ENCODE measurements around the gene ACAD11. TPM values are rescaled to one million over a fixed set of nuclear protein-coding genes. Genes with fewer than 3 reads are reported as not detected.
"Not testable (repeated sequence)": the region's sequence is repeated elsewhere in the genome, so short reads cannot be mapped to it uniquely, and the experiment has no call there.

Gene ACAD11
- total RNA-seq, 2 donors from 2014 or later, result 5.2 to 9.2 TPM

DNA sequence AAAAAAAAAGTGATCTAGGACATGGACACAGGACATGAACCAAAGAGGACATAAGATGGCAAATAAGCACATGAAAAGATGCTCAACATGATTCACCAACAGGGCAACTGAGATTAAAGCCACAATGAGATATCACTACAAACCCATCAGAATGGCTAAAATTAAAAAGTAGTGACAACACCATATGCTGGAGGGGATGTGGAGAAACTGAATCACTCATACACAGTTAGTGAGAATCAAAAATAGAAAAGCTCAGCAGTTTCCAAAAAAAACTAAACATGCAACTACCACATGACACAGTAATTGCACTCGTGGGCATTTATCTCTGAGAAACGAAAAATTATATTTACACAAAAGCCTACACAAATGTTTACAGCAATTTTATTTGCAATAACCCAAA, 90.5 kb downstream of the ACAD11 start:
- DNase-seq, result no peak
- ATAC-seq, result no peak

DNA sequence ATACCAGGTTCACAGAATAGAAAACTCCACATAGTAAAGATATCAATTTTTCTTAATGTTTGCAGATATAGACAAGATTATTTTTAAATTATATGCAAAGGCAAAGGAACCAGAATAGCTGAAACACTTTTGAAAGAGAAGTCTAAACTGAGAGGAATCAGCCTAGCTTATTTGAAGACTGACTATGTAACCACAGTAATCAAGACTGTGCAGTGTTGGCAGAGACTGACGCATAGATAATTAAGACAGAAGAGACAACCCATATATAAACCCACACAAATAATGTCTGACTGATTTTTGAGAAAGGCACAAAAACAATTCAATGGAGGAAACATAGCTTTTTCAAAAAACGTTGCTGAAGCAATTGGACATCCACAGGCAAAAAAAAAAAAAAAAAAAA, 91.2 kb downstream of the ACAD11 start:
- DNase-seq, result no peak
- intact Hi-C loops (cut with DNase I, micrococcal nuclease), result no loop called here
- ATAC-seq, result no peak

More for the DNA sequence above, 90.5 kb downstream of the ACAD11 start:
- intact Hi-C loops (cut with DNase I, micrococcal nuclease), result no loop called here

DNA sequence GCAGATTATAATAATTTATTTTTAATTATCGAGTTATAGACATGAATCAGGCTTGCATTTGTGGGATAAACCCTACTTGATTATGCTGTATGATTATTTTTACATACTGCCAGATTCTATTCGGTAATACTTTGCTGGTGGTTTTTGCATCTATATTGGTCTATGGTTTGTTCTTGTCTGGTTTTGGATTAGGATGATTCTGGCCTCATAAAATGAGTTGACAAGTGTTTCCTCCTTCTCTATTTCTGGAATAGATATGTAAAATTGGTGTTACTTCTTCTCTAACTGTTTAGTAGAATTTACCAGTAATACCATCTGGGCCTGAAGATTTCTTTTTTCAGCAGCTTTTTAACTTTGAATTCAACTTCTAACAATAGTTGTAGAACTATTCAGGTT, 95.5 kb downstream of the ACAD11 start:
- intact Hi-C loops (cut with DNase I, micrococcal nuclease), result no loop called here
- no peak for ATAC-seq
- DNase-seq, result no peak

DNA sequence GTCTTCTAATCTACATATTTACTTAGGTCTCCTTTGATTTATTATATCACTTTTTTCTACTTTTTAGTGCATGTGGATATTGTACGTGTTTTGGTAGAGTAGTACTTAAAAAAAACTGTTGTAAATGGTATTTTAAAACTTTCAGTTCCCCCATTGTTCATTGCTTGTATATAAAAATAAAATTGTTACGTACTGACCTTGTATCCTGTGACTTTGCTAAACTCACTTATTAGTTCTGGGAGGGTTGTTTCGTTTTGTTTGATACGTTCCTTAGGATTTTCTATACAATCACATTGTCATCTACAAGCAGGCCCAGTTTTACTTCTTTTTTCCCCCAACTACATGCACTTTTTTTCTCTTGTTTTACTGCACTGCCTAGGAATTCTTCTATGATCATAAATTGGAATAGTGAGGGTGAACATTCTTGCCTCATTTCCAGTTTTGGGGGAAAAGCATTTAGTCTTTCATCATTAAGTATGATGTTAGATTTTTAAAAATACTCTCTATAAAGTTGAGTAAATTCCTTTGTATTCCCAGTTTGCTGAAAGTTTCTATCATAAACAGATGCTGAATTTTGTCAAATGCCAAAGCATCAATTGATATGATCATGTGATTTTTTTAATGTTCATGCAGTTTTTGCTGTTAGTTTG, 96.1 kb downstream of the ACAD11 start:
- DNase-seq, result no peak
- ATAC-seq, result no peak
- intact Hi-C loops (cut with DNase I, micrococcal nuclease), result no loop called here

DNA sequence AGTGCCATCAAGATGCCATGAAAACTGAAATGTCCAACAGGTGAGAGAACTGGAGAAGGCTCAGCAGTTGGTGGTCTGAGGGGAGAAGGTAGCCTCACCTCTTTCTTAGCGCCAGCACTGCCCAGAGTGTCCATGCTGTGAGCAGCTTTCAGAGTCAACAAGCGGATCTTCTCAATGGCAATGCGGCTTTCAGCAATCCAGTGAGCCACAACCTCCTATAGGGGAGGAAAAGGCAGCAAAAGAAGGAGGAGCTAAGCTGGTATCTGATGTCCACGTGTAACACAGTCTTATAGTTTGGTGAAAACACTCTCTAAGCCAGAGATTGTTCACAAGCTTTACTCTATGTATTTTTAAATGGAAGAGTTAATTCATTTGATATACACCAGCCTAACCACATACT, 98.6 kb downstream of the ACAD11 start:
- DNase-seq (no peak), ATAC-seq (no peak)
- intact Hi-C loops (cut with DNase I, micrococcal nuclease), result no loop called here

DNA sequence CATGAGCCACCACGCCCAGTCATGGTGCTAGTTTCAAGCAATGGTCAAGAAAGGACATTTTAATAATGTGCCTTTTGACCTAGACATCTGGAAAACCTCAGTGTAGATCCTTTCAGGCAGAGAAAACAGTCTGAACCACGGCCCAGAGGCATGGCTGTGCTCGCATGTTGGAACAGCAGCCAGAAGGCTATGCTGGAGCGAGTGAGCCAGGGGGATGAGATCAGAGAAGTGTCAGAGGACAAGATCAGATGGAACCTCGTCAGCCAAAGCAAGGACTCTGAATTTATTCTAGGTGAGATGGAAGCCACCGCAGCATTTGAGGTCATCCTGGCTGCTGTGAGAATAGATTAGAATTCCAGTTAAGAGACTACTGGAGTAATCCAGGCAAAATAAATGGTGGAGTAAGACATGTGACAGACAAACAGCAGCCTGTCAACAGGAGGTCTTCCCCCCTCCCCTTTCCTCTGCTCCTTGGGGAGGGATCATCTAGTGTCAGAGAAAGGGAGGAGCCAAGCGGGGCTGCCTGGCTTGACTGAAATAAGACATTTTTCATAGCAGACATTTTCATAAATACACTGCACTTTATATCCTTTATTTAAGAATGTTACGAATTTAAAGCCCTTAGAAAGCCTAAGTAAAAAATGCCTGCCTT, 103.0 kb downstream of the ACAD11 start:
- DNase-seq (peak in 1 of 2 donors; percentile 28), ATAC-seq (no peak)
- intact Hi-C loops (cut with DNase I, micrococcal nuclease), result no loop called here

DNA sequence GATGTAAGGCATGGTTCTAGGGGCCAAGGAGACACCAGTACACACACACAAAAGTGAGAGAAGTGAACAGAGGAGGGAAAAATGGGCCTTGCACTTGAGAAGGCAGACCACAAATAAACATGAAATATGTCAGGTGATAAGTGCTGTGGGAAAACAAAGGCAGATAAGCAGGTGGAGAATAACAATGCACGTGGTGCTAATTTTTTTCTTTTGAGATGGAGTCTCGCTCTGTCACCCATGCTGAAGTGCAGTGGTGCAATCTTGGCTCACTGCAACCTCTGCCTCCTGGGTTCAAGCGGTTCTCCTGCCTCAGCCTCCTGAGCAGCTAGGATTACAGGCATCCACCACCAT, 103.6 kb downstream of the ACAD11 start:
- intact Hi-C loops (cut with DNase I, micrococcal nuclease); DNase-seq; ATAC-seq: not testable (repeated sequence)

DNA sequence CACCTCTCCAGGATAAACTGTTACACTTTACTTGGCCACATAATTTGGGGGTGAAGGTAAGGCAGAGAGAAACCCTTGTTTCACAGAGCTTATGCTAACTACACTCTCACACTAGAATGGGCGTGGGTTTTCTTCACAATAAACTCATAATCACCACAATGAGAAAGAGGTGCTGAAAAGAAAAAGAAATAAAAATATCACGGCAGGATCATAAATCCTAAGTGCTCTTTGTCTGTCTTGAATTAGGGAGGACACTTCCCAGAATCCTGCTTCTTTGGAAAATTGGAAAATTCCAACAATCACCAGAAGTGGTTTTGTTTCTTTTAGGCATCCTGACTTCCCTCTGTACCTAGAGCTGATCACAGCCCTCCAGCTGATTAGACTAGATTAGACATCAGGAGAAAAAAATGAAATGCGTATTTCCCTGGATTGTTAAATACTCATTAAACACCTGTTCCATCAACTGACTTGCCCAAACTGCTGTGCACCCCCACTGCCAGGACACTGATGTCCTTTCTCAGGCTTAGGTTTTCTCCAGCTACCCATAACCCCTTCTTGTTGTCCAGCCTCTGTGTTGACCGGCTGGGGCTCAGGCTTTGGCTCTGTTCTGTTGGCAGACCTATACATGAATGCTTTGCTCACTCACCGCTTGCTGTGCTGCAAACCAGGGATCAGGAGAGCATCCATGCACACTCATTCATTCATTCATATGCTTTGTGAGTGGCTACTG, 104.1 kb downstream of the ACAD11 start:
- intact Hi-C loops (cut with DNase I, micrococcal nuclease), result no loop called here
- no peak for ATAC-seq
- DNase-seq, result no peak

DNA sequence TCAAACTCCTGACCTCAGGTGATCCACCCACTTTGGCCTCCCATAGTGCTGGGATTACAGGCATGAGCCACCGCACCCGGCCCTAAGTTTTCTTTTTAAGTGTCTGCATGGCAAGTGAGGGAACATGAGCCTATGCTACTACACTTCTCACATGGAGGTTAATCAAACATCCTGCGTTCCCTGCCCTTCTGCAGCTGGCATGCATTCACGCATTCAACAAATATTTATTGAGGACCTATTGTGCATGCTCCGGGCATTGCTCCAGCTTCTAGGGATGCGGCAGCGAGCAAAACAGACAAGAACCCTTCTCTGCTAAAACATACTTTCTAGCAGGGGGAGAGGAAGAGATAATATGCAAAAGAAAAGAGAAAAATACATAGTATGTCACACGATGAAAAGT, 105.2 kb downstream of the ACAD11 start:
- DNase-seq (no peak), ATAC-seq (peak; percentile 31)
- intact Hi-C loops (cut with DNase I, micrococcal nuclease), result no loop called here

DNA sequence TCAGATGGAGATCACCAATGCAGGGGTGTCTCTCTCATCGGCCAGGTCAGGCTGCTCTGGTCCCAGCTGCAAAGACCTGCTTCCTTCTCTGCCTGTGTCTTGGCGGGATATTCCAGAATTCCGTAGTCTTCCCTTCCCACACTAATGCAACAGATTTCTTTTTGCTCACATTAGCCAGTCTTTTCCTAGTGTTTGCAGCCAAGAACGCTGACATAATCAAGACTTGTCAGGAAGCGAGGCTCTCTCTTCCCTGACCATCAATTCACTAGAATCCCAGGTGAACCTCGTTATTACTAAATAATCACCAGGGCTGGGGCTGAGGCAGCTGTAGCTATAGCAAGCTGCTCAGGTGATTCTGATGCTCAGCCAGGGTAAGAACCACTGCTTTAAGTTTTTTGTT, 105.8 kb downstream of the ACAD11 start:
- intact Hi-C loops (cut with DNase I, micrococcal nuclease), result no loop called here
- DNase-seq (no peak), ATAC-seq (no peak)

DNA sequence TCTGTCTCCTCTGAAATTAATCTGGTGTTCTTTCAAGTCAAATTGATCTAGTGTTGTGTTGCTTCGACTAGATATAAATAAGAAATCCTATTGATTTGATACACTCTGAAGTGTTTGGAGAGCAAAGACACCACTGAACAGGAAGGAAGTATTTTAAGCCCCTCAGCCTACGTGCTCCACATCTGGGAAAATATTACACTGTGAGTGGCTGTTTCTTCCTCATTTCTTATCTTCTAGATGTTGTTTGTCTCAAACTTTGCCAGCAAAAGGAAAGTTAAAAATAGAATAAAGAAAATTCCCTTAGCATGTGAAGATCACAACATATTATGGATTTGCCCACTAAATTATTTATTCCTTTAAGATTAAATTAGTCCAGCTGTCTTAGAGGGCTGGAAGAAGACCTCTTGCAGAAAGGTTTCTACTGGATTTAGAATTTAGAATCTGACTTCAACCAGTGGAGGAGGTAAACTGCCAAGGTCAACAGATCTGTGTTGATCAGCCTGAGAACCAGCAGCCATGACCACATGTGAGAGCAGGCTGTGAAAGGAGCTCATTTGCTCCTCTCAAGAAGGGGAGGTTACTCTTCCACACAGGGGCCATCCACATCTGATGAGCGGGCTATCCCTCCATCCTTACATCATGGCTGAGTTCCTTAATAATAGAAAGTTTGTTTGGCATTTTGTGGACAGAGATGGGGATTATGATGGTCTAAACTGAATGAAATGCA, 108.9 kb downstream of the ACAD11 start:
- no peak for DNase-seq
- ATAC-seq, result no peak
- intact Hi-C loops (cut with DNase I, micrococcal nuclease), result no loop called here

DNA sequence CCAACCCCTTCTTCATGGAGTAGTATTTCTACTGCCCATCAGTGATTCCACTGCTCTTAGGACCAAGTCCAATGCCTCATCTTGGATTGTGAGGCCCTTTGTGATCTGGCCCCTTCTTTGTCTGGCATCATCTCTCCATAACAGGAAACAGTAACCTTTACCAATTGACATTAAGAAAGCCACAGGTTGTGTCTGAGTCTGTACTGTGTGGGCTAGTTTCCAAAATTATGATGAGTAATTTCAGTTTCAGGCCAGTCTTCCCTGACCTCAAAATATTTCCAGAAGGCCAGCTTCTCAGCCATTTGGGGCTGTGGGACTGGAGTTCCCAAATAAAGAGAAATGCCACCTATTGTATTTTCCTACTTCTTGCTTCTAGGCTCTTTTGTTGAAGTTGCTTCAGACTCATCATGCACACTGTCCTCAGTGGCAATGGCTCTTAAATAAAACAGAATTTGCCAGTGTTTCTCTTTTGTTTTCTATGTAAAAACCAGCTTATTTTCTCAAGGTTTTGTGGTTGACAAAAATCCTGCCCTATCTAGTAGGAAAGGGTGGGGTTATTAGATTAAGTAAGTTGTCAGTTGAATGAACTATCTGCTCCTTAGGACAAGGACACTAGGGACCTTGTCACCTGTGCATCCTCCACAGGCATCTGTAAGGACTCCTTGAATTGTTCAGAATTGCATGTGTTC, 109.6 kb downstream of the ACAD11 start:
- DNase-seq, result no peak
- no peak for ATAC-seq
- intact Hi-C loops (cut with DNase I, micrococcal nuclease), result no loop called here

DNA sequence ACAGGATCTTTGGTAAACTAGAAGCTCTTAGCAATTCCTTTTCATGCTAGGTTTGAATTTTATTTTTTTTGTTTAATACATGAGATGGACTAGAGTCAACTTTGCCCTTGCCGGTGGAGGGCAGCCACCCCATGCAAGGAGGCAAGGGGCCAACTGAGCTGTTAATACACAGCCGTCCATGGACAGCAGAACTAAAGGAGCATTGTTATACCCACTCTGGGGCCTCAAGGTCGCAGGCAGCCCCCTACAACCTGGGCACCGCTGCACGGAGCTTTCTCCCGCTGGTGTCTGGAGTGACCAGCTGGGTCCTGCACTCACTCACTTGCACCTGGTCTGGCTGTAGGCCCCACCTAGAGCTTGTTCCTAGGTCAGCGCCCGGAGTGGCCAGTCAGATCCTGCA, 110.4 kb downstream of the ACAD11 start:
- ATAC-seq, result no peak
- DNase-seq, result no peak
- intact Hi-C loops (cut with DNase I, micrococcal nuclease), result no loop called here

DNA sequence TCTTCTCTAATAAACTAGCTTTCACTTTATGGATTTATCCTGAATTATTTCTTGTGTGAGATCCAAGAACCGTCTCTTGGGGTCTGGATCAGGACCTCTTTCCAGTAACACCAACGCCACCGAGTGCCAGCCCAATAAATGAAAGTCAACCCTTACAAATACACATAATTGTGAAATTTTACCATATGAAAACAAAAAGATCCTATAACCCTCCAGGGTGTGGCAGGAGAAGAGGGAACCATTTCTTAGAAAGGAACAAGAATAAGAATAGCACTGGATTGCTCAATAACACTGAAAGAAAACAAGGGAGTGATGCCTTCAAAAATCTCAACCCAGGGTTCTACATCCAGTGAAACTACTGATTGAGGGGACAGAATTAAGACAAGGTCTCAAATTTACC, 114.1 kb downstream of the ACAD11 start:
- intact Hi-C loops (cut with DNase I, micrococcal nuclease), result no loop called here
- DNase-seq (no peak), ATAC-seq (no peak)

DNA sequence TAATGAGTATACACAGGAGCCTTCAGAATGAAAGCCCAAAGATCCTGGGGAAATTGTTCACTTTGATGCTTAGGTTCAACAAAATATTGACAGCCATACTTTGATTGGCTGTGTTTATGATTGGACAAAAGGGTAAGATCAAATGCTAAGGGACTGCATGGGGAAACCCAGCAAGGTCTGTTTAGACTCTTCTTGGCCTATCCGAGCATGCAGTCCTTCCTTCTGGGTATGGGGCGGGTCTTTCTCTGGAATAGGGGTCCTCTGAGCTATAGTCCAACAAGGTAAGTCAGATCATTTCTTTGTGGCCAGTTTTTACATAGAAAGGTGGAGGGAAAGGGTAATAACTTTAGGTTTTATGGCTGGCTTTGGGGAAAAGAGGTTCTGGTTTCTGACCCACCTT, 115.5 kb downstream of the ACAD11 start:
- DNase-seq (no peak), ATAC-seq (no peak)
- intact Hi-C loops (cut with DNase I, micrococcal nuclease), result loop anchor here in 1 of 2 donors (5.0 kb wide), 1 partner anchor 93 kb away; no protein-coding TSS in a partner anchor

DNA sequence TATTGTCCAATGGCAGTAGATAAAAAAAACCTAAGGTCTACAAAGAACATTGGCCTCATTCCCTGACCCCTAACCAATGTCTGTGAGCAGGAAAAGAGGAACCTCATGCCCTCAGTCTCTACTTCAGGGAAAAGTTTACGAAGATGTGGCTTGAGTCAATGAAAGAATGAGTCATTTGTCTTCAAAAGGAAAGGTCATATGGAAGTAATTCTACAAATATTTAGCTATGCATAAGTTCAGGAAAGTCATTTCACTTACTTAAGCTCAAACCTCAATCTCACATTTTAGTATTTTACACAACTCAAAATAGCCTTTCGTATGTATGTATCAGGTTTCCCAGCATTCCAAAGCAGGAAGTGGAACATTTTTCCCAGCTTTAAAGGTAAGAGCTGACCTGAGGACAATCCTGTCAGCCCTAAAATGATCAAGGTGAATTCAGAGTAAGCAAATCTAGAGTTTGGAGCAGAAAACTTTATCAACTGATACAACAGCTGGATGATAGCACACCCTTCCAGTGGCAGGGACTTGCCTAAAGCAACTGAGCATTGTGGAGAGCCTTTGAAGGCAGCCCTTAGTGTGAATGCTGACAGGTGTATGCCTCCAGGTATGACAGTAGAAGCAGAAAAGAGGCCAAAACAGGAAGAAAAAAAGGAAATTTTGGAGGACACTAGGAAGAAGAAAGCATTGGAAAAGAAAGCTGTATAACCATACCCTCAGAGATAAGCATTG, 116.4 kb downstream of the ACAD11 start:
- DNase-seq (no peak), ATAC-seq (peak; percentile 63)
- intact Hi-C loops (cut with DNase I, micrococcal nuclease), result loop anchor here in 1 of 2 donors (5.0 kb wide), 1 partner anchor 94 kb away; no protein-coding TSS in a partner anchor

DNA sequence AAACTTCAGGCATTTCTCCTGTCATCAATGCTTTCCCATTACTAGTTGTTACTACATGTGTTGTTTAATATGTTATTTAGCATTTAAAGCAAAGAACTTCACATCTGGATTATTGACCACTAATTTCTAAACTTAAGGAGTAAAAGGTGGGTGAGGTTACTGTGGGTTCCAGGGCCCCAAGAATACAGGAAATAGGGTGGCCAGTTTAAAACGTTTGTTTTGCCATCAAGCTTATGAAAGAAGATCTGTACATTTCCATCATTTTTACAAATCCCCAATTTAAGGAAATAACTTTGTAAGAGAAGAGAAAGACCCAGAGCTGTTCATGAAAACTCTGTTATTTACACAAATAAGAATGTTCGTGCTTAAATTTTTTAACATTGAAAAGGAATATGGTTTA, 117.0 kb downstream of the ACAD11 start:
- no peak for ATAC-seq
- DNase-seq, result no peak

DNA sequence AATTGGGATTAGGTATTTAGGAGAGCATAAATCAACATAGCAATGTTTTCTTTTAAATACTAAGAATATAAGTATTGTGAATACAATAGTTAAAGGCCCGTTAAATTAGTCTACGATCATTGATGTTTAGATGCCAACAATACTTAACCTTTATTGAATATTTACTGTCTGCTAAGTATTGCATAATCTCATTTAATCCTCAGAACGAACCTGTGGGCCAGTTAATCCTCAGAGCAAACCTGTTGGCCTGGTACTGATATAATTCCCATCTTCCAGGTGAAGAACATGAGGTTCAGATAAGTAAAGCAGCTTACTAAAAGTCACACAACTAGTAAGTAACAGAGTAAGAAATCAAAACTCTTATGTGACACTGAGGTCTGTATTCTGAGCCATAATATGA, 119.9 kb downstream of the ACAD11 start:
- ATAC-seq, result no peak
- no peak for DNase-seq
- intact Hi-C loops (cut with DNase I, micrococcal nuclease), result loop anchor here (5.0 kb wide), 2 partner anchors 98 to 103 kb away; no protein-coding TSS in a partner anchor

More for the DNA sequence above, 117.0 kb downstream of the ACAD11 start:
- intact Hi-C loops (cut with DNase I, micrococcal nuclease), result loop anchor here in 1 of 2 donors (5.0 kb wide), 1 partner anchor 95 kb away; no protein-coding TSS in a partner anchor
